ENCODE results near the gene HIVEP3. TPM values are rescaled to one million over a fixed set of nuclear protein-coding genes. Genes with fewer than 3 reads are reported as not detected.

HIVEP3 gene
- total and polyA plus RNA-seq, 7 donors = 0.70 to 3.4 (median 2.1) TPM

- H3K27ac ChIP-seq = peak overlapping the region; percentile 72
- intact Hi-C loops (cut with DNase I) = no loop called here
- no peak for TF ChIP-seq CTCF (IDR thresholded peaks at IDR 0.05)
- no peaks in the 10 kb centered on the region for H3K27me3 ChIP-seq (ENCODE audit: insufficient read depth in 3 of 3, low read length in 2 of 3)
- WGBS, 3 donors = 55 to 66% (median 60%) methylated on average over 18 of the region's 18 CpGs
- no peaks in the 10 kb centered on the region for H3K9me3 ChIP-seq
- no peaks in the 10 kb centered on the region for H3K36me3 ChIP-seq (ENCODE audit: insufficient read depth in 1 of 2, low read depth in 1 of 2)
- ATAC-seq (peak in 3 of 4 donors; percentile 2 to 77 (median 3)), DNase-seq (peak in 1 of 2 donors; percentile 70)
- H3K4me3 ChIP-seq = no peak overlapping the region
- peaks cover 55% of the 10 kb centered on the region for H3K4me1 ChIP-seq
Measured at GRCh38 chr1:41482001-41482765, 436.5 kb downstream of the HIVEP3 start.

GRCh38 chr1:41481109-41481775, 437.5 kb downstream of the HIVEP3 start:
- H3K4me1 ChIP-seq = peaks cover 61% of the 10 kb centered on the region
- DNase-seq = peak in 1 of 2 donors; percentile 23
- TF ChIP-seq CTCF (IDR thresholded peaks at IDR 0.05) = no peak
- H3K27ac ChIP-seq = peak overlapping the region; percentile 72
- WGBS, 3 donors = 93 to 95% (median 93%) methylated on average over 15 of the region's 15 CpGs
- no peaks in the 10 kb centered on the region for H3K36me3 ChIP-seq (ENCODE audit: insufficient read depth in 1 of 2, low read depth in 1 of 2)
- intact Hi-C loops (cut with DNase I) = no loop called here
- H3K9me3 ChIP-seq = no peaks in the 10 kb centered on the region
- no peaks in the 10 kb centered on the region for H3K27me3 ChIP-seq (ENCODE audit: insufficient read depth in 3 of 3, low read length in 2 of 3)
- ATAC-seq = no peak
- H3K4me3 ChIP-seq = no peak overlapping the region

- no peaks in the 10 kb centered on the region for H3K27me3 ChIP-seq (ENCODE audit: insufficient read depth in 3 of 3, low read length in 2 of 3)
- DNase-seq (peak in 1 of 2 donors; percentile 44), ATAC-seq (no peak)
- H3K27ac ChIP-seq = no peak overlapping the region
- peaks cover 56% of the 10 kb centered on the region for H3K4me1 ChIP-seq
- TF ChIP-seq CTCF (IDR thresholded peaks at IDR 0.05) = no peak
- intact Hi-C loops (cut with DNase I) = no loop called here
- H3K36me3 ChIP-seq (ENCODE audit: insufficient read depth in 1 of 2, low read depth in 1 of 2) = no peaks in the 10 kb centered on the region
- WGBS, 3 donors = 91 to 93% (median 92%) methylated on average over 10 of the region's 10 CpGs
- H3K4me3 ChIP-seq = no peak overlapping the region
- no peaks in the 10 kb centered on the region for H3K9me3 ChIP-seq
Measured at GRCh38 chr1:41480204-41481108, 438.3 kb downstream of the HIVEP3 start.

GRCh38 chr1:41479808-41480160, 438.9 kb downstream of the HIVEP3 start:
- DNase-seq = peak in 1 of 2 donors; percentile 30
- intact Hi-C loops (cut with DNase I) = no loop called here
- 90 to 98% (median 93%) methylated on average over 3 of the region's 3 CpGs for WGBS, 3 donors
- Histone ChIP-seq H3K36me3 (ENCODE audit: insufficient read depth in 1 of 2, low read depth in 1 of 2) (no peaks in the 10 kb centered on the region), H3K4me3 (no peak overlapping the region), H3K9me3 (no peaks in the 10 kb centered on the region), H3K27me3 (ENCODE audit: insufficient read depth in 3 of 3, low read length in 2 of 3) (no peaks in the 10 kb centered on the region), H3K4me1 (peaks cover 55% of the 10 kb centered on the region), H3K27ac (no peak overlapping the region)
- no peak for ATAC-seq
- TF ChIP-seq CTCF (IDR thresholded peaks at IDR 0.05) = no peak
